ENCODE results near the gene HCN2.
"Not testable (repeated sequence)": the region's sequence is repeated elsewhere in the genome, so short reads cannot be mapped to it uniquely, and the experiment has no call there.

HCN2 gene

GRCh38 chr19:572140-572742 is 17.4 kb upstream of the HCN2 start, which contains the start of gene BSG:
Gene BSG, plus strand, starts transcription at chr19:572596. Its CDS starts 39 bp downstream, at chr19:572635.
- peak; percentile 99 for DNase-seq

DNA sequence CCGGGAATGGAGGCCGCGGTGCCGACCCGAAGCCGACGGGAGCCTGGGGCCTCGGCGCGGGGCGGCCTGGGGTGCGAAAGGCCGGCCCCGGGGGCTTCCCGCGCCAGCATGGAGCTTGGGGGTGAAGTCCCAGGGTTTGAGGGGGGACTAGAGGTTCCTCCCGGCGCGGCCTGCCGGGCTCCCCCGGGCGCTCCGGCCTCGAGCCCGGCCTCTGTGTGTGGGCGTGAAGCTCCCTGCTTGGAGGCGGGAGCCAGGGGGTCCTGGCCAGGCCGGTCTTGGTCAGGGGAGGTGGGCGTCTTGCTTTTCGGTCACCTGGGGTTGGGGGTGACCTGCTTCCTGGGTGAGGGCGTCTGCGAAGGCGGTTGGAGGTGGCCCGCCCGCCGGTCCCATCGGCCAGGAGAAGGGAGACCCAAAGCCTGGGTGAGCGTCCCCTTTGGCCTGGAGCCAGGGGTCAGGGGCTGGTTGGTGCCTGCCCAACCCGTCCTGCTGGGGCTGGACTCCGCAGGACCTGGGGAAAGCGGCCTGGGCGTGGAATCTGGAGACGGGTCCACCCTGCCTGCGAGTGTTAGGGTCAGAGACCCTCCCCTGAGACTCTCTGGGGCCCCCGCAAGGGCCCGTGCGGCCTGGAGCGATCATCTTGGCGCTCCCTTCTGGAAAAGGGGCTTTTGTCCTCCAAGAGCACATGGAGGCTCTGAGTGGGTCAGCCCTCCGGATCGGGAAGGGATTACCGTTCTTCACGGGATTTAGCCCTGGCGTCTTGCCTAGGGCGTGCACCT is 16.8 kb upstream of the HCN2 start:
- peak; percentile 35 for DNase-seq

GRCh38 chr19:573519-573825 is 16.2 kb upstream of the HCN2 start:
- DNase-seq = no peak

GRCh38 chr19:574658-575526 is 14.8 kb upstream of the HCN2 start:
- peak; percentile 49 for DNase-seq

- no peak for DNase-seq
Observed at GRCh38 chr19:575527-576506, 13.9 kb upstream of the HCN2 start.

DNA sequence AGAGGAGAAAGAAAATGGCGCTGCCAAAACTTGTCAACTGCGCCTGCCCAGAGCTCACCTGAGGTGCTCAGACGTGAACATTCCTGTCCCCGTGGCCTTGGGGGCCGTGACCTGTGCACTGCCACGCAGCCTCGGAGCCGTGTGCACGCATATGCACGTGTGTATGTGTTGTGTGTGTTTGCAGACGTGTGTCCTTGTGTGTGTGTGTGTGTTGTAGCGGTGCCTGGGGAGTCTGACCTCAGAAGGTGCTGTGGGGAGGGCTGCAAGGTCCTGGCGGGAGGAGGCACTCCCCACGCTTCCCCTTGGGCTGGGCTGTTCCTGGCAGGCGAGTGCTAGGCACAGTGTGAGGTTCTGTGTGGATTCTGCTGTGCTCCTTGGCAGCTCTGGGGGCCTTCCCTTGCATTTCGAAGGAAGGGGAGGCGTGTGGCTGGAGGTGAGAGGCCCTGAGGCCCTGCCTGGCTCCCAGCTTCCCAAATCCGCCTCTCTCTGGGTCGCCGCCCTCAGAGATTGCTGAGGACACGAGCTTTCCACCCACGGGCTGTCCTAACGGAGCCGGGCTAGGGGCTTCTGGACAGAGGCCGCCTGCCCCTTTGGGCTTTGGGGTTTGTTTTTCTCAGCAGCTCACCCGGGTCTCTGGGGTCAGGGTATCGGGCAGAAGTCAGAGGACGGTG is 12.8 kb upstream of the HCN2 start:
- peak; percentile 44 for DNase-seq

GRCh38 chr19:577439-578392 is 12.0 kb upstream of the HCN2 start:
- no peak for DNase-seq

- DNase-seq = no peak
Observed at GRCh38 chr19:579111-579841, 10.4 kb upstream of the HCN2 start.

- no peak for DNase-seq
Observed at GRCh38 chr19:579842-580155, 9.9 kb upstream of the HCN2 start.

GRCh38 chr19:580274-580835 is 9.3 kb upstream of the HCN2 start:
- no peak for DNase-seq

- no peak for DNase-seq
Observed at GRCh38 chr19:581399-582111, 8.1 kb upstream of the HCN2 start.

DNA sequence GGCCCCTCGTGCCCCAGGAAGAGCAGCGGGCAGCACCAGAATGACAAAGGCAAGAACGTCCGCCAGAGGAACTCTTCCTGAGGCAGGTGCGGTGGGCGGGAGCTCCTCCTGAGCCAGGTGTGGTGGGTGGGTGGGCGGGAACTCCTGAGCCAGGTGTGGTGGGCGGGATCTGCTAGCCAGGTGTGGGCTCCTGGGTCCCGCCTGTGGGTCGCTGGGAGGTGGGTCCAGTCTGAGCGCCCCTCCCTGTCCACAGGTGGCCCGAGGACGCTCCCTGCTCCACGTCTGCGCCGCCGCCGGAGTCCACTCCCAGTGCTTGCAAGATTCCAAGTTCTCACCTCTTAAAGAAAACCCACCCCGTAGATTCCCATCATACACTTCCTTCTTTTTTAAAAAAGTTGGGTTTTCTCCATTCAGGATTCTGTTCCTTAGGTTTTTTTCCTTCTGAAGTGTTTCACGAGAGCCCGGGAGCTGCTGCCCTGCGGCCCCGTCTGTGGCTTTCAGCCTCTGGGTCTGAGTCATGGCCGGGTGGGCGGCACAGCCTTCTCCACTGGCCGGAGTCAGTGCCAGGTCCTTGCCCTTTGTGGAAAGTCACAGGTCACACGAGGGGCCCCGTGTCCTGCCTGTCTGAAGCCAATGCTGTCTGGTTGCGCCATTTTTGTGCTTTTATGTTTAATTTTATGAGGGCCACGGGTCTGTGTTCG is 7.0 kb upstream of the HCN2 start:
- DNase-seq = no peak

DNA sequence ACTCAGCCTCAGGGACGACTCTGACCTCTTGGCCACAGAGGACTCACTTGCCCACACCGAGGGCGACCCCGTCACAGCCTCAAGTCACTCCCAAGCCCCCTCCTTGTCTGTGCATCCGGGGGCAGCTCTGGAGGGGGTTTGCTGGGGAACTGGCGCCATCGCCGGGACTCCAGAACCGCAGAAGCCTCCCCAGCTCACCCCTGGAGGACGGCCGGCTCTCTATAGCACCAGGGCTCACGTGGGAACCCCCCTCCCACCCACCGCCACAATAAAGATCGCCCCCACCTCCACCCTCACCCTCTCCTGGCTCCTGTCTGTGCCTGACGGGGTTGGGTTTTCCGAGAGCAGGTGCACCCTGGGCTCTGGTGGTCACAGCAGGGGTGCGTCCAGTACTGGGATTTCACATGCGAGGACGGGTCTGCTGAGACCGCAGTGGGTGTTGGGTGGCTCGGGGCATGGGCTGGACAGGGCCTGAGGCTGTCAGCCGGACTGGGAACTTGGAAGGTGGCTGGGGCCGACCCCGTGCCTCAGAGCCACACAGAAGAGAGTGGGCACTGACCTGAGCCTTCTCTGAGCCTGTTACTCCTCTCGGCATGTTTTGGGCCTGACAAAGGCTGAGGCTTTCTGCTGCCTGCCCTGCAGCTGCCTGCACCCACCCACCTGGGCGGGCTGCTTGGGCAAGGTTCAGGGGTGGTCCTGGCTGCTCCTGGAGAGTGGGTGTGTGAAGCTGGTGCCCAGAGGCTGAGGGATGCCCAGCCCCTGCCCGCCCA is 6.3 kb upstream of the HCN2 start:
- DNase-seq = no peak

DNA sequence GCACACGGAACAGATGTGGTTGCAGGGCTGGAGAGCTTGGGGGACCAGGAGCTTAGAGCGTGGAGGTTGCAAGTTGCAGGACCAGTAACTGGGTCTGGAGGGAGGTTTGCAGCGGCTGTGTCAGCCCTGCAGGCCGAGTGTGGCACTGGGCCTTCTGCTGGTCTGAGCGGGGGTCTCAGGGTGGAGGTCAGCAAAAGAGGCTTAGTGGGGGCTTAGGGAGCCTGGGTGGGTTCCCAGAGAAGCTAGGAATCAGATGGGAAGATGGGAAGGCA is 5.8 kb upstream of the HCN2 start:
- no peak for DNase-seq

DNA sequence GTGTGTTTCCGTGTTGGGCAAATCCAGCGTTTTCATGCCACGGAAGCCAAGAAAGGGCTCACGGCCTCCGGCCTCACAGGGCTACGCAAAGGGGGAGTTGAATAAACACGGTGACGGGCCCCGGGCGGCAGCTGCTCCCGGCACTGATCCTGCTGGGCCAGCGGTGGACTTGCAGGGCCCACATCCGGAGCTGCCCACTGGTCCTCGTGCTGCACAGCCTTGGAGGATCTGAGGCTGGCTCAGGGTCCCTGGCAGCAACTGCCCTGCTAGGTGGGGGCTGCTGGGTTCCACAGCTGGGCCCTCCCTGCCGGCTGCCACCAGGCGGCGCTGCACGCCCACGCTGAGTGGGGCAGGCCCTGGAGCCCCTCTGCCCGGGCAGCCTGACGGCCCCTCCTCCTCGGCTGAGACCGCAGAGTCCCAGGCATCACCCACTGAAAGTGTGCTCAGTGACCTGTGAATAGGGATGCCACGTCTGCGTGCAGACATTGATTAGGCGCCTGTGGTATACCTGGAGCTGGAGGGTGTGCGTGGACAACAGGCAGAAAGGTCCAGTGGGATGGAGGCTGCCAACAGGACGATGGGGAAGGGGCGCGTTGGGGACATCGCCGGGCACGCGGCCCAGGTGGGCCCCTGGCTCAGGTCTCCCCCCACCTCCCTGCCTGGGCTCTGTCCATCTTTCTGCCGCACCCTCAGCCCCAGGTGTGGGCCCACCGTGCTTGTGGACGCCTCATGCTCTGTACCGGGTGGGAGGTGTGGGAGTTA is 5.3 kb upstream of the HCN2 start:
- DNase-seq = peak; percentile 50

DNA sequence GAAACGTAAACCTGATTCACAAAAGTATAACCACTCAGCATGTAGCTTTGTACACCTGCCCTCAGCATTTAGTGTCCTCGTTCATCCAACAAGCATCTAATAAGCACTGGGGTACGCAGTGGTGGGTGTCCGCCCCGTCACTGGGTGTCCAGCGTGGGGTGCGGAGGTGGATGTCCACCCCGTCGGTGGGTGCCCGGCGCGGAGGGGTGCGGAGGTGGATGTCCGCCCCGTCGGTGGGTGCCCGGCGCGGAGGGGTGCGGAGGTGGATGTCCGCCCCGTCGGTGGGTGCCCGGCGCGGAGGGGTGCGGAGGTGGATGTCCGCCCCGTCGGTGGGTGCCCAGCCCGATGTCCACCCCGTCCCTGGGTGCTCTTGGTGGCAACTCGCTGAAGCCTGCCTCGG is 4.5 kb upstream of the HCN2 start:
- not testable (repeated sequence) for DNase-seq

DNA sequence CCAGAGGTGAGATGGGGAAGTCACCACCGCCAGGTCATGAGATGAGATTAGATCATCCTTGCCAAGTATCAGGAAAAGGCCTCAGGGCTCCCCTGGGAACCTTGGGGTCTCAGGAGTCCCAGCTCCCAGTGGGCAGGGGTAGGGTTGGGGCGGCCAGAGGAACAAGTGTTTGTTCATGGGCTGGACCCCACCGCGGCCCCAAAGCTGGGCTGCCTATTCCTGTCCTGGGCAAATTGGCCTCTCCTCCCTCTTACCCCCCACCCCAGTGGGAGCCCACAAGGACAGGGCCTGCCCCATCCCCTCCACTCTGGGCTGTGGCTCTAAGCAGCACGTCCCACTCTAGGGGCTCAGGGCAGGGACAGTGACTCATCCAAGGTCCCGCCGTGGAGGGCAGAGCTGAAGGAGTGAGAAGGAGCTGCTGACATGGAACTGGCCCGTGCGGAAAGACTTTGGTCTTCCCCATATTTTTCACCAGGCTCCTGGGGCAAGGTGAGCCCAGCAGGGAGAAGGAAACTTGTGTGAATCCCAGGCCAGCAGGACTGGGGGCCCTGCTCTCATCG is 4.0 kb upstream of the HCN2 start:
- DNase-seq = no peak
